Measurements from ENCODE around the gene TMEM30A.

TMEM30A gene

DNA sequence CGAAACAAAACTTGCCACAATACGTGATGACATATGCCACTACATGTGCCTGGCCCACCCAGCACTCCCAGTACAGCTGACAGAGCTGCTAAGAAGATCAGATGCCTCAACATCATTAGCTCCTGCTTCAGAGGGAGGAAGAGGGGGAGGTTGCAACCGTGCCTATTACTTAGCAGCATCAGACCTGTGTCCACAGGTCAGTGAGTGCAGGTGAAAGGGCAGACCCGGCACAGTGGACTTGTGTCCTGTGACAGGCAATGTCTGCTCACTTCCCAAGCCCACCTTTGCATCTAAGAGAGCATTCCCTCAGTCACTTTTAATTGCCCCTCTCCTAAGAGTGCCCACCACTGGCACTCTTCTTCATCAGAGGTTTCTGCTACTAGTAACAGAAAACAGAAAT lies 69.3 kb downstream of the TMEM30A start:
- DNase-seq (ENCODE audit: low read depth, low spot score), result no peak

DNA sequence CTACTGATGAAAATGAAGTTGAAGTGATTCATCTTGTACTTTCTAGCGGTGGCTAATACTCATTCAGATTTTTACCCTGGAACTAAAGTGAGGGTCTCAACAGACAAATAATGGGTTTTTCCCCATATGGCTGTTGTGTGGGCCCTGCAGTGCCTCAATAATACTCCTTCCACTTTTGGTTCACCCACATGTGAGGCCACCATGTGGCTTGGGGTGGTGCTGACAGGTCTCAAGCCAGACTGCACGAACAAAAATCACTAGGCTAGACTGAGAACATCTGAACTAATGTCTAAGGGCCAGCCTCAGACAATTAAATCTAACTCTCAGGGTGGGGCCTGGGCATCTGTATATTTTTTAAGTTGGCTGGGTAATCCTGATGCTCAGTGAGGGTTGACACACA lies 70.9 kb downstream of the TMEM30A start:
- DNase-seq (ENCODE audit: low read depth, low spot score), result no peak

DNA sequence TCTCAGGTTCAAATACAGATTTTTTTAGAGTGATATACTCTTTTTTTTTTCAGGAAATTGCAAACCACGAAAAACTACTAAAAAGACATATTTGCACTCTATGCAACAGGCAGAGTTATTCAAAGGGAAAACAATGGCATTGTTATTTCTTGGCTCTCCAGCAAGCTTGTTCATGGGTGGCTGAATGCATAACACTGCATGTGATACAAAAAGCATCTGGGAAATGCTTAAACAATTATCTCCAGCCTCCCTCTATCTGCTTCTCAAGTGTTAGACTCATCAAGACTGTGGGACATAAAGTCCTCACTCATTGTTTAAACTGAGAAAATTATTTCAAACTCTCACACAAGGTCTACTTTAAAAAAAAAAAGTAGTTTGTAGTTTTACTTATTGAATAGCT lies 71.5 kb downstream of the TMEM30A start:
- no peak for DNase-seq (ENCODE audit: low read depth, low spot score)

DNA sequence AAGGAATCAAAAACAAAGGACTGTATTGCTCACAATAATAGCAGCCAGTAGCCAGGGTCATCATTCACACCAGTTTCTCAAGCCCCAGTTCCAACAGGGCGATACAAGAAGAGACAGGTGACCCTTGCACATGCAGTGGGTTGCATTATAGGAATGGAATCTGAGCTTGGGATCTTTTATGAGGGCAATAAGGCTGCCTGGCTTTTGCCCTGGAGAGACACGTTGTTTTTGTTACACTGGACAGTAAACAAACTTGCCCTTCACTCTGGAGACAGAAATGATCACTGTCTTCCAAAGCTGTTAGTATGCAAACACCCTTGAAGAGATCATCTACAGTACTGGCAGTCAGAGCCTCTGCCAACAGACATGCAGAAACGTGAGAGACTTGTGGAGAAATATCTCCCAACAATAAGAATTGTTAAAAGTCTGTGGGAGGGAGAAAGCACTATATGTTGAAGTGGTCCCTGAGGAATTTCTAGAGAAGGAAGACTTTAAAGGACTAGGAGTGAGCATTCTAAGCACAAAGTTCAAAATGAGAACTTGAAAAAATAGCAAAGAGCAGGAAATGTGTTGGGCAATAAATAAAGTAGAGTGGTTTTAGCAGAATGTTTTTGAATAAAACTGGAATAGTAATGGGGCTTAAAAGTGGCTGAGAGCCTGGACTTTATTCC lies 72.5 kb downstream of the TMEM30A start:
- DNase-seq (ENCODE audit: low read depth, low spot score), result no peak

DNA sequence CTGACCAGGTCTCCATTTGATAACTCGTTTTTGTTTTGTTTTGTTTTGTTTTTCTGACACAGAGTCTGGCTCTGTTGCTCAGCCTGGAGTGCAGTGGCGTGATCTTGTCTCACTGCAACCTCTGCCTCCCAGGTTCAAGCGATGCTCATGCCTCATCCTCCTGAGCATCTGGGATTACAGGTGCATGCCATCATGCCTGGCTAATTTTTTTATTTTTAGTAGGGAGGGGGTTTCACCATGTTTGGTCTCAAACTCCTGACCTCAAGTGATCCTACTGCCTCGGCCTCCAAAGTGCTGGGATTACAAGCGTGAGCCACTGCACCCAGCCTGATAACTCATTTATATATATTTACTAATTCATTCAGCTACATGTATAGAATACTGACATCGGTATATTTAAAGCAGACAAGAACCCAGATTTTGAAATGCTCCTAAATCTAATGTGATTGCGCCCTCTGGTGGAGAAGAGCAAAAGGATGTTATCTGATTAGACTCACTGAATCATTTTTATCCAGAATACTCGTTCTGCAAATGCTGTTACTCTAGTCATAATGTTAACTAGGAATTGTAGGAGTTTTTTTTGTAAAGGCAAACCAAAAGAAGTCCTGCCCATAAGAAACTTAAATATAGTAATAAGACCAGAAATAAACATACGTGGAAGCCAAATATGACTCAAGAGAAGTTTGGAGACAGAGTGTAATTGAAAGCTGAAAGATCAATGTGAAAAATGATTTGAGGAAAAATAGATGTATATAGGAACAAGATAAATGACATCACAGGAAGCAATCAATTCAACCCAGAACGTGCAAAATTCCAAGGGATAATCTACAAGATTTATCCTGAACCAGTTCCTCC lies 73.5 kb downstream of the TMEM30A start:
- no peak for DNase-seq (ENCODE audit: low read depth, low spot score)

DNA sequence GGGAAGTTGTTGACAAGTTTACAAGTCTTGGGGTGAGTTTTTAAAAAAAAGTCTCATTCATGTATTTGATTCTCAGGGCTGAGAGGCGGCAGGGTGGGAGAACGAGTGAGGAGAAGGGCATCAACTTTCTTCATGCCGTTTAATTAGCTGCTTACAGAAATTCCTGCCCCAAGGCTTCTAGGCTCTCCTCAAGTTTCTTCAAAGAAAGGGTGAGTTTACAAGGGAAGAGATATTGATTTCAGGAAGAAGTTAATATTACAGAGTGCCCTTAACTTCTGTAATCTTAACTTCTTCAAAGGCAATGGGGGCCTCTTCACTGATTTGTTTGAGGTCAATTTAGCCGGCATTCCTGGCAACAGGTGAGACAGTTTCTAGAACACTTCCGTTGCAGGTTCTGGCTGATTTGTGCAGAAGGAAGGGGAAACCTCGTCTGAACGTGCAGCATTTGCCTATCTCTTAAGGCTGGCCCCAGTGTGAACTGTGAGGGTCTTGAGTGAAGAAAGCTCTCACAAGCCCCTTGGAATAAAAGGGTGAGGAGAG lies 75.3 kb downstream of the TMEM30A start:
- DNase-seq (ENCODE audit: low read depth, low spot score), result no peak

DNA sequence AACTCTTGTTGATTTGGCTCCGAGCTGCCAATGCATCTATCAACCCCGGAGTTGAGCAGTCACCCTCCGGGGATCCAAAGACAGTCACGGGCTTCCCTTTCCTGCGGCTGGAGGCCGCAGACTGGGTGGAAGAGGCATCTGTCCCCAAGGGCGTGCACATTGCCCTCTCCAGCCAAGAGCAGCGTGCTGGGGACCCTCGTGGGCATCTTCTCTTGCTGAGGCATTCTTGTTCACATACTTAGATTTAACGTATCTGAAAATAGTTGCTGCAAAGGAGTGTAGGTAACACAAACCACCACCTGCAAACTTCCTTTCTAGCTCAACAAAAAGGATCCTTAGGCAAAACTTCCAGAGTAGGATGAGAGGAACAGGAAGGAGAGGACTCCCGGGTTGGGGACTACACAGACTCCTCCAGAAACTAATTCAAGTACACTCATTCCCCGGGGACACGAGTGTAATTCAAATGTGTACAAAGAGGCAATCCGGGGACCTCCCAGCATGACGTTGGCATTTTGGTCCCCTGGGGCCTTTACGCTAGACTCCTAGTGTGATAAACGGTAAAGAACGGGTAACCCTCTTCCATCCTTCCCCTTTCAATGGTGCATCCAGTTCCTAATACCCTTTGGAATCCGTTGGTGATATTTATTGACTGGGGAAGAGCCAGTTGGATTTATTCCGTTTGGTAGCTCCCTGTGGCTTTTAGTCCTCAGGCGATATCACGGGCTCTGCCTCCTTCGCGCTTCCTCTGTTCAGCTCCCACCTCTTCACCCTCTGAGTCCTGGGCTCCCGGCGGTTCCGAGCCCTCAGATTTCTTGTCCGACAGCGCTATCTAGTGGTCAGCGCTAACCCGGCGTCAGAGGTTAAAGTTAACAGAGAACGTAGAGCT lies 76.1 kb downstream of the TMEM30A start:
- DNase-seq (ENCODE audit: low read depth, low spot score), result no peak

DNA sequence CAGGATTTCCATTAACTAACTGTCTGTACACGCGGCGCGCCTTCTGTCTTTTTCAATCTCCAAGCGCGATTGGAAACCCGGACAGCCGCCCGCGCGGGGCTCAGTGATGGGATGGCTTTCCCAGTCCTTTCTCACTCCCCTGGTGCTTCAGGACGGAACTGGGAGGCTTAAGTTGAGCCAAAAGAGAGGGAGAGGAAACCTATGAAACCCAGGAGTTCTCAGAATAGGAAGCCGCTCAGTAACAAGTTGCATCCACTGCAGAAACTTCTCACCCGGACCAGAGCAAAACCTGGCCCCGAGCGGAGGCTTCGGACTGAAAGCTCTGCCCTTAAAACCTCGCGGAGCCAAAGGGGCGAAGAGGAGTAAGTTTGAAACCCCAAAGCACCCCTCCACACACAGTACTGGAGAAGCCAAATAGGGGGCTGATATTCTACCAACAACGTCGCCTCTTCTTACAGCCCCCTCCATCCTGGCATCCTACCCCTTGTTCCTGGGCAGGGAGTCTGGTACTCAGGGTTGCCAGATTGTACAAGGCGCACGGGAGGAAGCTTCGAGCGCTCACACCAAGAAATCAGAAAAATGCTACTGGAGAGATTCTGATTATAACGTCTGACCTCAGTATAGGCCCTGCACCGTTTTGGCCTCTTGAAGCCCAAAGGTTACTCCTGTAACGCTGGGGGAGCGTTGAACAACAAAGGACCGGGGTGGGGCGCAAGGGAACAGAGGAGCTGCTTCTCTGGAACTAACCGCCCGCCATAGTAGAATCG lies 77.8 kb downstream of the TMEM30A start:
- DNase-seq (ENCODE audit: low read depth, low spot score), result no peak

DNA sequence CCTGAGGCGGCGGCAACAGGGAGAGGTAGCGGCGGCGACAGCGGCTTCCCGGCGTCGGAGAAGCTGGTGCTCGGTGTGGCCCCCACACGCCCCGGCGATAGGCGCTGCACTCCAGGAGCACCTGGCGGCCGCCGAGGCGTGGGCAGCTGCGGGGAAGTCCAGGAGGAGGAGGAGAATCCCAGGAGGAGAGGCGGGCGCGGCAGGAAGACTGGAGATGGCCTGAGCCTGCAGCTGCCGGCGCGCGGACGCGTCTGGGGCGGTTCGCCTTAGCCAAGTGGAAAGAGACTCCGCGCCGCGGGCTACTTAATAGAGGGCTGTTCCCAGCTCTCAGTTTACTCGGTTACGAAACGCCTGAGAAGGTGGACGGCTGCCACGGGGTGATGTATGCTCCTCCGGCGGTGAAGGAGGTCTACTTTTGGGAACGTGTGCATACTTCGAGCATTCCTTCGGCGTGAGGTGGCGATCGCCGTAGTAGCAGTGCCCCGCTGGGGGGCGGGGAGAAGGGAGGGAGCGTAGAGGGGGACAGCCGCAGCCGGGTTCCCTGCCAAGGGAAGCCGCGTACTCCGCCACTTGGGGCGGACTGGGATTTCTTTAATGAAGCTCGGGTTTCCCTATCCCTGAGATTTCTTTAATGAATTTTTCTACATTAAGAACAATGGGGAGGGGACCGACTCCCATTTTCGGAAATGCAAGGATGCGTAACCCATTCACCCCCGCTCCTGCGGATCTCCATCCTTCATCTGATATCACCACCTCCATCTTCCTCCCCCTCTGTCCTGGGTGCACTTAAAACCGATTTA lies 78.6 kb downstream of the TMEM30A start, which contains the start of gene COL12A1:
Gene COL12A1 (minus strand): TSS at position 278 of the 800 bp plus-strand sequence. CDS start 3,261 bp downstream, outside the sequence.
- peak; percentile 71 for DNase-seq (ENCODE audit: low read depth, low spot score)

DNA sequence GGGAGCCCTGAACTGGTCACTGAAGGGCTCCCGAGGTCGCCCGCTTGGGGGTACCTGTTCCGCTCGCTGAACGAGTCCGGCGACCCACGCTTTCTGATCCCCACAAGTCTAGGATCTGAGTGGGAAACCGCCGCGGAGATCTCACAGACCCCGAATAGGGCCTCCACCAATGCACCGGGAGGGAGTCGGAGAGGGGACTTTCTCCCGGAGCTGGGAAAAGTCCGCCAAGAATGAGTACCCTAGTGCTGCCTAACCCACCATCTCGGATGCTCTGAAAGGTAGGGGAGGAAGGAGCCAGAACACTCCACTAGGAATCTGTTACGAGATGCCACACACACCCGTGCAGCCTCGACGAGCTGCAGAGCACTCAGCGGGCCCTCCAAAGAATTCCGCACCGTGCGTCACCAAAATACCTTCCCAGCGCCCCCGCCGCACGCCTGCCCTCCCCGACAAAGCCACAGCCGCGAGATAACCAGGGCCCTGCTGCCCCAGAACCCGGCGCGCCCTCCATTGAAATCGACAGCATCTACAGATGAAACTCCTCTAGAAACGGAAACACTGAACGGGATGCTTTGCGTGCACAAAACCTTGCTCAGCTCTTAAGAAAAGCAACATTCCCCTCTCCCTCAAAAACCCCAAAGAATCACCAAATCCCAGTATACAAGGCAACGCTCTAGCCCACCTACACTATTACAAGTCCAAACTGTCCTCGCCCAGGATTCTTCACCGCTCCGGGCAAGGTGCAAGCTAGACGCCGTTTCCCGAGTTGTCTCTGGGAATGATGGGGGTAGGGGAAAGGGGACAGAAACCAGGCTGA lies 79.4 kb downstream of the TMEM30A start:
- no peak for DNase-seq (ENCODE audit: low read depth, low spot score)

DNA sequence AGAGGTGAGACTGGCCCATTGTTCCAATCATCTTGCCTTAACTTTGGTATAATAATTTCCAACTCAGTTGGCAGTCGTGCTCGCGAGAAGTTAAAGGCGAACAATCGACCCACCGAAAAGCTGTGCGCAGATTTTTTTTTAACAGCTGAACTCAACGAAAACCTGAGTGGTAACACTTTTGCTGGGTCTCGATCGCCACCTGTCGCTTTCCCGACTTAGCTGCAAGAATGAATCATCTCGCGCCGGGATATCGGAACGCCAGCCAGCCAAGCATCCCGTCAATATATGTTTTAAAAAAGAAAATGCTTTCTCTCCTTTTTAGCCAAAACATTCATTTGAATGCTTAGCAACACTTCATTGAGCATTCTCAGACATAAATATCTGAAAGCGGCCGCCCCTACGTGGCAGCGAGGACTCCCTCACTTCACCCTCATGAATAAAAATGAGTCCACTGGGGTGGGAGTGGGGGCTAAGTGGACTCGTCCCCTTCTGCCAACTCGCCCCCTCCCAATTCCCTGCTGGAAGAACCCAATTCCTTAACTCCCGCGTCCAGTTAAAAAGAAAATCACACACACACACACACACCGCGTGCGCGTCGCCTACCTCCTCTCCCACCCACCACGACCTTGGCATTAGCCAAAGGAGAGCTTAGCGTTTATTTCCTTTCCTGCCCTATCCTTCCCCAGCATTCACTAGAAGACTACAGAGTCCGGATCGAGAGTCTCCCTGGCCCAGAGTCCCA lies 80.2 kb downstream of the TMEM30A start:
- peak; percentile 61 for DNase-seq (ENCODE audit: low read depth, low spot score)

DNA sequence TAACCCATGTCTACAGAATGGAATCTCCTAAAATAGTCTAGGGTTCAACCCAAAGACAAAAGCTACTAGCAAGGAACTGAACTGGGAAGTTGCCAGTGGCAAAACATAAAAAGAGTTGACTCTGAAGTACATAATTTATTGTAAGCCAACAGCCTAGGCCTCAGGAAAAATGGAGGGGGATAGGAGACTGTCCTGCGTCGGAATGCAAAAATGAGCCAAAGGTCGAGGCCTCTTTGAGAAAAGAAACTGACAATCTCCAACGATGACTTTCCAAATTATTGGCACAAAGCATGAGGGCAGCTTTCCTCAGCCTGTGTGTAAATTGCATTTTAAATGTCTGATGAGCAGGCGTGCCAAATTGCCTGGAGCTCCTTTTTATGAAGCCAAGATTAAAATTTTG lies 80.9 kb downstream of the TMEM30A start:
- DNase-seq (ENCODE audit: low read depth, low spot score), result no peak
